NCI-H2171 treated with DMSO at 0.1 percent for 48 hours (cell line): ENCODE data around the gene CYB561D2.

Experiments
- DNase-seq: peaks from one replicate; lab custom pipeline; 2025; lab: John Stamatoyannopoulos, UW

The CYB561D2 gene

DNA sequence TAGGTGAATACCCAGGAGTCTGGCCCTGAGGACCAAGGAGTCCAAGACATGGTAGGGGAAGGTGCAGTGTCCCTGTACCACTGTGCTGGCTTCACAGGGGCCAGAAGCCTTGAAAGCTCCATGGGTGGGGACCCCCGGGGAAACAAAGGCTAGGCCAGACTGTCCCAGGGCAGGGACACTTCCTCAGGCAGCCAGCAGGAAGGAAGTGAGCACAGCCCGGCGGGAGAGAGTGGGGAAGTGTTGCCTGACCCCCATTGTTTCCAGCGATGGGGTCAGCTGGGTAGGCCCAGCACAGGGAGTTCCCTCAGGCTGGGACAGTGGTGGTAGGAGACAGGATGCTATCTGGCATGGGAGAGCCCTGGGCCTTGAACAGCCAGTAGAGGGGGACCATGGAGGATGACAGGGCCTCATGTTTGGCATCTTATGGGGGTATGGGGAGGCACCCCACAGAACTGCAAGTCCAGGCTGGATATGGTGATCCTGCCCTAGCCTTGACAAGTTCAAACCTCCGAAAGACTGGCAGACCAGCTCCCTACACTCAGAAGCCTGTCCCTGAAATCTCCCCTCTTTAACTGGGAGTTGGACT, 27.0 kb upstream of the CYB561D2 start:
- no peak for DNase-seq

GRCh38 chr3:50324351-50325112, 26.1 kb upstream of the CYB561D2 start:
- DNase-seq = peak; percentile 39

- no peak for DNase-seq
These were observed 25.6 kb upstream of the CYB561D2 start for GRCh38 chr3:50325113-50325480.

DNA sequence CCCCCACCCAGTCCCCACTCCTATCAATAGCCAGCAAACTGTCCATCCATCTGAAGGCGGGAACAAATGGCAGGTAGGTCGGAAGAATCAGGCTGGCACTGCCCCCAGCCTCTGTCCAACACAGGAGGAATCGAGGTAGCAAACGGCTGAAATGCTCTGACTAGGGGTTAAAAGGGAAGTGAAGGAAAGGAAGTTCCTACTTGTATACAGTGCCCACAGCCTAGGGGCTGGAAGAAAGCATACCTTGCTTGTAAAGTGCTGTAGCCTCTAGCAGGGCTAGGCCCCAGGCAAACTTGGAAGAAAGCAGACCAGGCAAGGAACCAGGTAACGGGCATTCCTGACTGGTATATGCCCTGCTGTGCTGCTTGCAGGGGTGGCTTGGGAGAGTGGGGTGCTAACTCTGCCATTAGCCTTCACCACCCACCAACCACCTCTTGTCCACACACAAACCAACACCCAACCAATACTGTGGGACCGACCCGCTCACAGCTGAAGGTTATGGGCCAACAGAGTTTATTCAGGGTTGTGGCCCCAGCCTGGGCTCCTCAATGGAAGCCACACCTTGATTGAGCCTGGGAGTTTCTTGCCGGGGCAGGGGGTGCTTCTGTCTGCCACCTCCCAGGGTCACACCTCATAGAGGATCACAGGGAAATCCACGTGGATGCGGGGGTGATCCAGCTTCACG, 25.0 kb upstream of the CYB561D2 start:
- DNase-seq = no peak

DNA sequence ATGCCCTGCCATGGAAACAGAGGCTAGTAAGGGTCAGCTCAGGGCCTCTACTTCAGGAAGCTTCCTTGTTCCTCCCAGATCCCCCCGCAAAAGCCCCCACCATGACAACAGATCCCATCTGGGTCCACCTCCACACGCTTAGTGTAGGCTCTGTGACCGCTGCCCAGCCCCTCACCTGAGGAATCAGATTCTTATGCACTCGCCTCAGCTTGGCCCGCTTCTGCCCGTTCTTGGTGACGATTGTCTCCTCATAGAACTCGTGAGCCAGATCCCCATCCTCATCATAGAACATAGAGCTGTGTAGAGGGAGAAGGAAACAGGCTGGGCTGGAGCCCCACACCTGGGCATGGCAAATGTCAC, 24.5 kb upstream of the CYB561D2 start:
- DNase-seq = no peak

DNA sequence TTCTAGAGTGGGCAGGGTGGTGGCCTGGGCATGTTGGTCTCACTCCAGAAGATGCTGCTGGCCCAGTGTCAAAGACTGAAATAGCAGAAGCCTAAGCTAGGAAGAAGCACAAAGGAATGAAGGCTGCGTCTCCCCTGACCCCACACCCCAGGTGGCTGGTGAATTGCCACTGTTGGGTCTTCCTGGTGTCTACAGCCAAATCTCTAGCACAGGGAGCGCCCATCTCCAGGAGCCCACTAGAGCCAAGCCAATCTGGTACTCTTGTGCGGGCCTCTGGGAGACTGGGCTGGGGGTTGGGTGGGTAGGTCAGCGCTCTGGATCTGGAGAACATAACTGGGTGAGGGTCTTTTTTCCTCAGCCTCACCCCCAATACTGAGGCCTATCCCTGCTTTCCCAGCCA, 23.5 kb upstream of the CYB561D2 start:
- DNase-seq = no peak

DNA sequence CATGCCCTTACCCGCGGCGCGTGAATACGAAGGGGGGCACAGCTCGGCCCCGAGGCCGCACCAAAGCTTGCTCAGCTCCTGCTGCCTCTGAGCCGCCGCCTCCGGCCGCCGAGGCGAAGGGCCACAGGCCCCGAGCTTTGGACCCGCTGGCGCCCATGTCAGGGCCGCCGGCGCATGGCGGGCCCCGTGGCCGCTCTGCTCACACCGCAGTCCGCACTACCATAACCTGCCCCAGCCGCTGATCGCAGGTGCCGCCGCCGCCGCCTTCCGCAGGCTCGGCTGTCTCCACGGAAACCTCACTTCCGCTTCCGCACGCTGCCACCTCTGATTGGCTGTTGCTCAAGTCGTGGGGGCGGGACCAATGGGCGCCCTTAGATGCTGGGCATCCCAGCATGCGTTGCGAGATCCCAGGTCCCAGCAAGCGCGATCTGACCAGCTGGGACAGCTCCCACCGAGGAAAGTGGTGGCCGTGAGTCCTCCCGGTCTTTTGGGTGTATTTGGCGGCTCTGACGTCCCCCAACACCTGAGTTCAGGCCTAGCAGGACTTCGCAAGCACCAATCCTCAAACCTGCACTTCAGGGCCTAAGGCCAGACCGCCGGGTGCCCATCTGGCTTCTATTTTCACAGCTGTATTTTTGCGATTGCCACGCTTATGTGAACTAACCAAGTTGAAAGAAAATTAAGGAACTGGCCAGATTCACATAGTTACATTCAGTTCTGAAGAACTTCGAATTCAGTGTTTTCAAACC, 22.5 kb upstream of the CYB561D2 start, which contains the start of gene TUSC2:
TSS of gene TUSC2 (minus strand) at position 281 of the 749 bp plus-strand sequence. CDS start at position 157, 124 bp downstream.
- DNase-seq = peak; percentile 85

DNA sequence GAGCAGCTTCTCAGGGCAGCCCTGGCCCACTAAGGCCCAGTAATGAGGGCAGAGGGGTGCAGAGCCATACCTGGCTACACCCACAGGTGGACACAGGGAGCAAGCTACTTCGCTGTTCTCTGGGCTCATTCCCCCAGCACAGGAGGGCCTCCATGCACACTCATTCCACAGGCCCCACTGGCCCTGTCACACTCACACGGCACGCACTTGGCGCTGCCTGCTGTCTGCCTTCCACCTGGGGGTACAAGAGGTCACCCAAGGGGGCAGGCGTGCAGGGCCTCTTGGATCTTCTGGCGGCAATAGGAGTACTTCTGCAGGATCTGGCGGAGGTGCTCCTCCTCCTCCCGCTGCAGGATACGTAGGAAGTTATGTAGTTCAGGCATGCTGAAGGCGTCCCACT, 20.3 kb upstream of the CYB561D2 start:
- no peak for DNase-seq

GRCh38 chr3:50331364-50331907, 19.2 kb upstream of the CYB561D2 start:
- DNase-seq = no peak

- DNase-seq = no peak
These were observed 16.8 kb upstream of the CYB561D2 start for GRCh38 chr3:50333744-50334328.

DNA sequence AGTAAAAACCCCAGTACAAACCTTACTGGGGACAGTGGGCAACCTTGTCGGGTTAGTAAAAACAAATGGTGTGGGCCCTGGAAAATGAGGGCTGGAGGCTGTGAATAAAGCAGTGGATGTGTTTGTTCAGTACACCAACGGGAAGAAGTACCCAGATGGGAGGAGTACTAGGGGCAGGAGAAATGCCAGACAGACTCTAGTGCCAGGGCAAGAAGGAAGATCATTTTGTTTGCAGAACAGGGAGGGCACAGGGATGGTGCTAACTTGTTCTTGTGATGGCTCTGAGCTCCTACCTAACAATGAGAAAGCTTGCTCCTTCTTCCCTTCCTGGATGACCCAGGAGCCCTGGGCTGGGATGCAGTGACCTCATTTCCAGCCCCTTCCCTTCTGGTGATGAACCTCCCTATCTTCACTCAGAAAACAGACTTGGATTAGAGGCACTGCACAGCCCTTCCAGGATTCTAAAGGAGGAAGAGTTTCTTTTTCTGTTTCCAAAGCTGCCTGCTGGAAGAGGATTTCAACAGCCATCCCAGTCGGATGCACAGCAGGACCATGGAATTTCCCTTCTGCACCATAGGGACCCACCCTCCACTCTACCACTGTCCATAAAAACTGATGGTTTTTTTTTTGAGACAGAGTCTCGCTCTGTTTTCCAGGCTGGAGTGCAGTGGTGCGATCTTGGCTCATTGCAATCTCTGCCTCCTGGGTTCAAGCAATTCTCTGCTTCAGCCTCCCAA, 16.2 kb upstream of the CYB561D2 start:
- DNase-seq = no peak

DNA sequence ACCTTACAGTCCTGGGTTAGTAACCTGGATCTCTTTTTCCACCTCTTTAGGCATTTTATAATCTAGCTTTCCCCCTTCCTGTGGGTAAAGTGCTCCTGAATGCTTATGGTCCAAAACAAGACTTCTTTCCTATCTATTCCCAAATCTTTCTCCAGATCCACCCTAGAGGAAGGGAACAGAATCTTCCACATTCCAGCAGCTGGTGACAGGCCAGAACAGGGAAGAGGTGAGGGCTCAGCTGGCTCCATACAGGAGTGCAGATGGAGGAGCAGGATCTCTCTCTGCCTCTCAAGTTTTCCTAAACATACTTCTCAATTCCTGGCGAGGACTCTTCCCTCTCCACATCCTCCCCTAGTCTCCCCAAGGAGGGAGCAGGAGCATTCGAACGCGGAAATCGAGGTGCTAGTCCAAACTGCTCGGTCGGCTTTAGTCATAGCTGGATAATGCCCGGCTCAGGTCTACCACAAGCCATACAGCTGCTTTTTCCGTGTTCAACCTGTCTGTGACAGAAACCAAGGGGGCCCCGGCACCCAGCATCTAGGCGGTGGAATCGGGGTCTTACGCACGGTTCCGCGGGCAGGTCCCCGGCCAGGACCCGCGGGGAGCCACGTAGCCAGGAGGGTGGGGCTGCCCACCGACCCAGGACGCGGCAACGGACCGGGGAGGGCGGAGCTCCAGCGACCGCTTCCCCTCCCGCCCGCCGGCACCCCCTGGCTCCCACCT, 14.0 kb upstream of the CYB561D2 start:
- DNase-seq = peak; percentile 6

DNA sequence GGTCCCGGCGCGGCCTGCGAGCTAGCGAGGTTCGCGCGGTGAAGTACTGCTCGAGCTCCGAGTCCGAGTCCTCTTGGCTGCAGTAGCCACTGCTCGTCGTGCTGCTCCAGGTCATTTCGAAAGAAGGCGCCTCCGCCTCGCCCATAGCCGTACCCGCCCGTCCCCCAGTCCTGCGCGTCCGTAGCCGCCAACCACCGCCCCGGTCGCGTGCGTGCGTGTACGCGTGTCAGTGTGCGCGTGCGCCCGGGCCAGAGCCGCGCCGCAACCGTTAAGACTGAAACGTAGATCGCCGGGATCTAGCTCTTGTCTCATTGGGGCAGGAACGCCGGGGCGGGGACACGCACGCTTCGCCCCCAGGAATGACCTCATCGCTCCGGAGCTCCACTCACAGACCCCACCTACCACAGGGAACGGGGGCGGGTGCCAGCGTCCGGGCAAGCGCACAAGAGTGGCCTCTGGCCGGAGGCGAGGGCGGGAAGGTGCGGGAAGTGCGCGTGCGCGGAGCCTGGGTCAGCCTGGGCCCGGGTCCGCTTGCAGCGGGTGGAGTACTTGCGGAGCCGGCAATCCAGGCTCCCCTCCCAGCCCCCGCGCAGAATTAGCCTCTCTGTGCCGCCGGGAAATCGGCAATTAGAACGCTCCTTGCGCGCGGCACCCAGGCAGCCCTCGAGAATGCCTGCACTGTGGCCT, 13.3 kb upstream of the CYB561D2 start:
- DNase-seq = peak; percentile 92

GRCh38 chr3:50338965-50339364, 11.7 kb upstream of the CYB561D2 start:
- no peak for DNase-seq

GRCh38 chr3:50339485-50340146, 11.0 kb upstream of the CYB561D2 start:
- DNase-seq = no peak

DNA sequence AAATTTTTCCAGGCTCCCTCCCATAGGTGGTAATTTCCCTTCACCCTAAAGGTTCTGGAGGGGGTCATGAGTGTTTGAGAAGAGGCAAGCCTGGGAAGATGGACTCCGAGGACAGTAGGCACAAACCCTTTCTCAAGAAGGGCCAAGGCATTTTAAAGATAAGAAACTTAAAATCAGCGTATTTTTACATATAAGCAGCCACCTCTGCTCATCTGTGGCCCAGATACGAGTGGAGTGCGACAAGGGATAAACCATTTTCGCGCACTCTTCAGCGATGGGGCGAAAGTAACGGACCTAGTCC, 10.6 kb upstream of the CYB561D2 start:
- DNase-seq = no peak

- DNase-seq = no peak
These were observed 10.0 kb upstream of the CYB561D2 start, which contains the start of gene RASSF1 for GRCh38 chr3:50340448-50341329. Gene RASSF1 (minus strand): TSS chr3:50340836. CDS start chr3:50340805, 31 bp downstream.

DNA sequence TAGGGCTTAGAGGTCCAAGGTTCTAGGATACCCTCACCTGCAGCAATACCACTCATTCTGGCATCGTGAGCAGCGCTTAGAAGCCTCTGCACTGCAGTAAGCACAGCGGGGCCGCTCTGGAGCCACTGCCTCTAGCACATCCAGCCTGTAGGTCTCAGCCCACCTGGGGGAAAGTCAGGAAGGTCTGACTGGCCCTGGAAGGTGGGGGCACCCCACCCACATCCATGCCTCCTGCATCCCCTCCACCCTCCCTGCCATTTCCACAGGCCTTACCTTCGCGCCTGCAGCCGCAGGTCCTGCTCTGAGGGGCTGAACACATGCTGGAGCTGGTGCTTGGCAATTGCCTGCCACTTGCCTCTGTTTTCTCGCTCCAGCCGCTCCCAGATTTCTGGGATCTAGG, 9.1 kb upstream of the CYB561D2 start:
- DNase-seq = no peak
